KOPT-K1 (cell line): ENCODE measurements around the gene CDX1.

ENCODE experiments used
- H3K27ac ChIP-seq: fragments of 200-600 bp; sonication (generic); 2 replicates; pipeline ENCODE4 v1.5.1; 2016; ENCODE audit warnings: antibody characterized with exemption, mild to moderate bottlenecking, low read depth, low read length; ENCODE audit not compliant: poor library complexity, severe bottlenecking
- H3K36me3 ChIP-seq: fragments of 200-600 bp; sonication (generic); 2 replicates; pipeline ENCODE4 v1.5.1; 2017; ENCODE audit warnings: antibody characterized with exemption, mild to moderate bottlenecking, low read length, moderate library complexity; ENCODE audit not compliant: insufficient read depth
- H3K9me3 ChIP-seq: fragments of 200-600 bp; sonication (generic); 2 replicates; pipeline ENCODE4 v1.5.1; 2017; ENCODE audit warnings: antibody characterized with exemption, low read length, mild to moderate bottlenecking; ENCODE audit not compliant: insufficient read depth, poor library complexity, severe bottlenecking

Gene CDX1

DNA sequence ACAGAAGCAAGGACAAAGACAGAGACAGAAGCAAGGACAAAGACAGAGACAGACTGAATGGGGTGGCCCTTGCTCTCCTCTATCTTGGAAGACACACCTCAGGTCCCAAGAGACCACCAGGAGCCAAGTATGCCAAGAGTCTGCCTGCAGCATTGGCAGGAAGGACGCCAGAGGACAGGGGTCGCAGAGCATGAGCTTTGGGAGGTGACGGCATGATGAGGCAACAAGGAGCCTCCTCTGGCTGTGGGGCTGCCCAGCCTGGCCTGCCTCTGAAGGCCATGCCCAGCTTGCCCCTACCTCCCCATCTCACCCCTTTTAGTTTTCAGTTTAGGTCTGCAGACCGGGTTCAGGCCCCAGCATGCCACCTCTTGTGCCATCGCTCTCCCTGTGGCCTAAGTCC, 28.6 kb upstream of the CDX1 start:
- Histone ChIP-seq H3K27ac (no peak overlapping the region), H3K36me3 (no peaks in the 10 kb centered on the region), H3K9me3 (no peaks in the 10 kb centered on the region)

DNA sequence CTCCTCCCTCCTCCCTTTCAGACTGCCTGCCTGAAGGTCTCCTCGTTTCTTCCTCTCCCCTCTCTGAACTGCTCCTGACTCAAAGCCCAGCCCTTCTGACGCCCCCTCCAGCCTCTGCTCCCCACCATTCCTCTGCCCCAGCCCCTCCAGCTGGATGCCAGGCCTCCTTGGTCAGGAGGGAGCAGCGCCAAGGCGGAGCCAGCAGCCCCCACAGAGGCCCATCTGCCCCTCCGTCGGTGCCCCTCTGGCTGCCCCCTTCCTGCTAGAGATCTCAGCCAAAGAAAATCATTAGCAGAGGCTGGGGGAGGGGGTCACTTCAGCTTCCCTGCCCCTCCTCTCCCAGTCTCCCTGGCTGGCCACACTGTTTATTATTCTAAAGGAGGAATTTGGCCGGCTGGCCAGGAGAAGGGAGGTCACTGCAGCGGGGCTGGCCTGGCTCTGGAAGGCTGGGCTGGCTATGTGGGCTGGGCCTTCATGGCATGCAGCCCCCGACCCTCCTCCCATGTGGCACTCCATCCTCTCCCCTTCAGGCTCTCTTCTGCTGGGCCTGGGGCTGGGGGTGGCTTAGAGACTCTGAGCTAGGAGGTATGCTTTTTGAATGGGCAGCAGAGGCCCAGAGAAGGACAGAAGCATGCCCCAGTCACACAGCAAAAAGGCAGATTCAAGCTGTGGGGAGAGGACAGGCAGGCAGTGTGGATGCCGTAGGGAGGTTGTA, 27.9 kb upstream of the CDX1 start:
- Histone ChIP-seq H3K36me3 (no peaks in the 10 kb centered on the region), H3K9me3 (no peaks in the 10 kb centered on the region), H3K27ac (no peak overlapping the region)

DNA sequence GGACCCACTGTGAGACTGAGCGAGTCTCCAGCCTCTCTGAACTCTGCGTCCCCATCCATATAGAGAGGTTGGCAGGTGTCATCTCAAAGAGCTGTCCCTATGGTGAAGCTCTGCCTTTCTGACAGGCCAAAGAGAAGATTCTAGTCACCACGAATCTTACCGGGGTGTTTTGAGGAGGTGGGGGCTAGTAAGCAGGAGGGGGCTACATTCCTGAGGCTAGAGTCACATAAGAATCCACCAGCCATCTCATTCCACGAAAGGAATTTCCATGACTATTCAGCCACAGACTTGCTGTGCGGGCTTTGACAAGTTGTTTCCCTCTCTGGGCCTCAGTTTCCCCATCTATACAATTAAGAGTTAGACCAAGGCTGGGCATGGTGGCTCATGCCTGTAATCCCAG, 27.2 kb upstream of the CDX1 start:
- Histone ChIP-seq H3K36me3 (no peaks in the 10 kb centered on the region), H3K9me3 (no peaks in the 10 kb centered on the region), H3K27ac (no peak overlapping the region)

DNA sequence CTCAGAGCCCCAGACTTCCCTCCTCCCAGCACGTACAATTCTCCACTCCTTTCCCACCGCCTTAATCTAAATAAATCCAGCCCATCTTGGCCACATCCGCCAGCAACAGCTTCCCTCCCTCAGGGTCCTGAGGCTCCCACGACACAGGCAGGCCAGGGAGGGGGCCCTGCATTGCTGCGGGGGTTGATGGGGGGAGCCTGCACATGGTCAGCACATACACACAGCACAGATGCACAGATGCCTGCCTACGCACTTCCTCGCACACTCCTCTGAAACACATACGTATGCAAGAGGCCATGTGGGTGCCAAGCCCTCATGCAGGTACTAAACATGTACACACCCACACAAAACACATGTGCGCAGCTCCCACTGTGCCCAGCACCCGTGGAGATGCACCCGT, 25.7 kb upstream of the CDX1 start:
- Histone ChIP-seq H3K36me3 (no peaks in the 10 kb centered on the region), H3K9me3 (no peaks in the 10 kb centered on the region), H3K27ac (no peak overlapping the region)

DNA sequence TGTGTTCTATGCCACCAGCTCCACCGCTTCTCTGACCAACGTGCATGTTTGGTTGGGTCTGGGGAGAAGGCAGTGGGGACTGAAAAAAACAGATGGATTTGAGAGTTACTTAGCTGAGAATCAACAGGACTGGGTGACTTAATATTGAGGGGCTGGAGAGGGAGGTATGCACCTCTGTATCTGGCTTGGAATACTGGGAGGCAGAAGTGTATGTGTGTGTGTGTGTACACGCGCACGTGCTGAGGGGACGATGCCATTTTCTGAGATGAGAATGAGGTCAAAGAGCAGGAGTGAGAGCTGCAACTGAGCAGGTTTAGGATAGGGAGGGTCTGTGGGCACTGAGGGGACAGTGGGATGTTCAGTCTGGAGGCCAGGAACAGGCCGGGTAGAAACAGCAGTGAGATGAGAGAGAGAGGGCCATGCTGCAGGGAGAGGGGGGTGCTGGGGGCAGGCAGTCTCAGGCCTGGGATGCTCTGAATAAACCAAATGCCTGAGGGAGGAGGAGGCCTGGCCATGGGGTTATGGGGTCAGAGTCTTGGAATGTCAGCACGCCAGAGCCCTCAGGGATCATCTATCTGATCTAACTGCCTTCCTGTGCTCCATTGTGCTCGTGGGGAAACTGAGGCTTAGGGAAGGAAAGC, 24.9 kb upstream of the CDX1 start:
- no peaks in the 10 kb centered on the region for H3K36me3 ChIP-seq
- no peak overlapping the region for H3K27ac ChIP-seq
- no peaks in the 10 kb centered on the region for H3K9me3 ChIP-seq

DNA sequence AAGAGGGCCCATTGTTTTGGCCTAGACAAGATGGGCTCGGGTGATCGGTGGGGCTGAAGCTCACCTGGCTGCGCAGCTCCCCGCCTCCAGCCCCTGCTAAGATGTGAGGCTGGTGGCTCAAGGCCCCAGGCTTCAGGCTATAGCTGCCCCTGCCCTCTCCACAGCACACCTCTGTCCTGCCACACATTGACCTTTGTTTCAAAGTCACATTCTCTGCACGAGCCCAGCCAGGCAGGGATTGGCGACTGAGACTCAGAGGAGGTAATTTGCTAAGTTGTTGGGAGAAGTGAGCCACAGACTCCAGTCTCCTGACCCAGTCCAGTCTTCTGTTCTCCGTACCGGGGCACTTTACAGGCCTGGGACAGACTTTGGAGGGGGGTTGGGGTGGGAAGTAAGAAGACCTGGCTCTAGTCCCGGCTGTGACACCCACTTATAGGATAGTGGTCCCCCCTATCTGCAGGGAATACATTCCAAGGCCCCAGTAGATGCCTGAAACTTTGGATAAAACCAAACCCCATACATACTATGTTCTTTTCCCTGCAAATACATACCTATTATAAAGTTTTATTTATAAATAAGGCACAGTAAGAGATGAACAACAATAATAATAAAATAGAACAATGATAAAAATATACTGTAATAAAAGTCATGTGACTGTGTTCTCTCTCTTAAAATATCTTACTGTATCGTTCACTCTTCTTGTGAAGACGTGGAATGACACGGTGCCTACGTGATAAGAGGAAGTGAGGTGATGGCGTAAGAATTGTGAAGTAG, 24.2 kb upstream of the CDX1 start:
- Histone ChIP-seq H3K27ac (no peak overlapping the region), H3K36me3 (no peaks in the 10 kb centered on the region), H3K9me3 (no peaks in the 10 kb centered on the region)

DNA sequence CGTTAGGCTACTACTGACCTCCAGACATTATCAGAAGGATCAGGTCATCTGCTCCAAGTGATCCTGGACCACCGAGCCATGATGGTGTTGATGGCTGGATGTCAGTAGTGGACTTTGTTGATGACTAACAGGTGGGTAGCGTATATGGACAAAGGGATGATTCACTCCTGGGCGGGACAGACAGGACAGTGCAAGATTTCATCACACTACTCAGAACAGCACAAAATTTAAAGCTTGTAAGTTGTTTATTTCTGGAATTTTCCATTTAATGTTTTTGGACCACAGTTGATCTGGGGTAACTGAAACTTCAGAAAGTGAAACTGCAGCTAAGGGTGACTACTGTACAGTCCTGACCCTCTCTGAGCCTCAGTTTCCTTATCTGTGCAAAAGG, 23.6 kb upstream of the CDX1 start:
- Histone ChIP-seq H3K9me3 (no peaks in the 10 kb centered on the region), H3K27ac (no peak overlapping the region), H3K36me3 (no peaks in the 10 kb centered on the region)

DNA sequence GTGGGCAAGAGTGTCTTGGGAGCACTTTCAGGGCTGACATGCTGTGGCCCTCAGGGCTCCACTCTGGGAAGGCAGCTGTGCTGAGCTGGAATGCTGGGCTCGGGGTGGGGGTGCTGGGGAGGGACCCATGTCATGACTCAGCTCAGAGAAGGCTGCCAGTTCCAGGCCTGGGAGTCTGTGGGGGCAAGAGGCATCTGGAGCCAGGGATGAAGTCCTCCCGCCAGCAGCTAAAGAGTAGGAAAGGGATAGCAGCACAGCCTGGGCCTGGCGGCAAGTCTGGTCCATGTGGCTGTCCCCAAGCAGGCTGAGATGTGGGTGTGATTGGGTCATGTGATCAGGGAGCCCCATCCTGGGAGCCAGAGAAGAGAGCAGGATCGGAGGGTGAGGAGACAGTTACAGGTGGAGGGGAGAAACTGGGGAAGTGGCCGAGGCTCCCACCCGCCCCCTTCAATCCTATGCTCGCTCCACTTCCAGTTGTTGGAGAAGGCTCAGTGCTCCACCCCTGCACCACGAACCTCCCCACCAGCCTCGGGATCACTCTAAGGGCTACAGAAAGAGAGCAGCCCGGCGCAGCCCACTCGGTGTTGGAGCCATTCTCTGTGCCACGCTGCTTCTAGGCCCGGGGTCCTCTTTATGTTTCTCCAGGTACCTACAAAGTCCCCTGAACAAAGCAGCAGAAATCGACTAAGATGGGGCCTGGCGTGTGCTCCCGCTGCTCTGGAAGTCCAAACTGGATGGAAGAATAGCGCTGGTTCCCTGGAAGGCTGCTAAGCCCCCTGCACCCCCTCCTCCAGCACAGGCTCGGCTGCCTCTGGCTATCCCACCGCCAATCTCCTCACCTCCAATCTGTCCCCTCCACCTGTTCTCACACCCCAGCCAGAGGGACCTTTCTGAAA, 23.0 kb upstream of the CDX1 start:
- Histone ChIP-seq H3K9me3 (no peaks in the 10 kb centered on the region), H3K27ac (no peak overlapping the region), H3K36me3 (no peaks in the 10 kb centered on the region)

DNA sequence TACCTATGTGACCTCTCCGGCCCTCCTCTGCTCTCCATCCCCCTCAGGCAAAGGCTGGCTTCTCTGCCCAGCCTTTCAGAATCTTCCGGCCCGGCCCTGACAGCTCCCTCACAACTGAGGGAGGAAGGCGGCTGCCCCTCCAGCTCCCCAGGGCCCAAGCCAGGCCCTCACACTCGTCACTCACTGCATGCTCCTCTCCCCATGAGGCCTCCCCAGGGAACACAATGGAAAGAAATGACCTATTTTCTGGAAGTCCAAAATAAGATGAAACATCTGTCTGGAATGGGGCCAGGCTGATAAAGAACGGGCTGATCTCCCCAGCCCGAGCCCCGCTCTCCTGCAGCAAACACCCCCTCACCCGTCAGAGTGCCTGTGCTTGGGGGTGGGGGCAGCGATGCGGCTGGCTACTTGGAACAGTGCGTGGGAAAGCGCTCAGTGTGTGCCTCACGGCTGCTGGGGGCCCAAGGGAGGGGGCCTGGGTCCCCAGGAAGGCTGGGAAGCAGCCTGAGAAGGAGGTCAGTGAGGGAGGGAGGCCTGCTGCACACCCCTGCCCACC, 22.3 kb upstream of the CDX1 start:
- Histone ChIP-seq H3K27ac (no peak overlapping the region), H3K9me3 (no peaks in the 10 kb centered on the region), H3K36me3 (no peaks in the 10 kb centered on the region)

DNA sequence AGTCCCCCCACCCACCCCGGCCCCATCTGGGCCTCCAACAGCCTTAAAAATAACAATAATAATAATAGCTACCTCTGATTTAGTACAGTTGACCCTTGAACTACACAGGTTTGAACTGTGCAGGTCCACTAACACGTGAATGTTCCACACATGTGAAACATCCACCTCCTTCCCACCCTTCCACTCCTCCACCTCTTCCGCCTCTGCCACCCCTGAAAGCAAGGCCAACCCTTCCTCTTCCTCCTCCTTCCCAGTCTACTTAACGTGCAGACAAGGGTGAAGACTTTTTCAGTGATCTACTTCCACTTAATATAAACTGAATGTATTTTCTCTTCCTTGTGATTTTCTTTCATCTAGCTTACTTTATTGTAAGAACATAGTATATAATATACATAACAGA, 21.7 kb upstream of the CDX1 start:
- Histone ChIP-seq H3K36me3 (no peaks in the 10 kb centered on the region), H3K9me3 (no peaks in the 10 kb centered on the region), H3K27ac (no peak overlapping the region)

DNA sequence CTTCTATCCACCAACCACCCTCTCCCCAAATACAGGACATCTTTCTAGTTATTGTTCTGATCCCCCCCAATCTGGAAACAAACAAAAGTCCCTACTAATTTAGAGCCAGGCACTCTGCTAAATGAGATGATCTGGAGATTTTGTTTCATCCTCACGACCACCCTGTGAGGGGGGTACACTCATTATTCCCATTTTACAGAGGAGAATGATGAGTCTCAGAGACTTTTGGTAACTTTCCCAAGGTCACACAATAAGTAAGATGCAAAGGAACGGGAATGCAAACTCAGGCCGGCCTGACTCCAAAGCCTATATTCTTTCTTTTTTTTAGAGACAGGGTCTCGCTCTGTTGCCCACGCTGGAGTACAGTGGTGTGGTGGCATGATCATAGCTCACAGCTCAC, 20.3 kb upstream of the CDX1 start:
- no peaks in the 10 kb centered on the region for H3K9me3 ChIP-seq
- no peak overlapping the region for H3K27ac ChIP-seq
- H3K36me3 ChIP-seq: no peaks in the 10 kb centered on the region

DNA sequence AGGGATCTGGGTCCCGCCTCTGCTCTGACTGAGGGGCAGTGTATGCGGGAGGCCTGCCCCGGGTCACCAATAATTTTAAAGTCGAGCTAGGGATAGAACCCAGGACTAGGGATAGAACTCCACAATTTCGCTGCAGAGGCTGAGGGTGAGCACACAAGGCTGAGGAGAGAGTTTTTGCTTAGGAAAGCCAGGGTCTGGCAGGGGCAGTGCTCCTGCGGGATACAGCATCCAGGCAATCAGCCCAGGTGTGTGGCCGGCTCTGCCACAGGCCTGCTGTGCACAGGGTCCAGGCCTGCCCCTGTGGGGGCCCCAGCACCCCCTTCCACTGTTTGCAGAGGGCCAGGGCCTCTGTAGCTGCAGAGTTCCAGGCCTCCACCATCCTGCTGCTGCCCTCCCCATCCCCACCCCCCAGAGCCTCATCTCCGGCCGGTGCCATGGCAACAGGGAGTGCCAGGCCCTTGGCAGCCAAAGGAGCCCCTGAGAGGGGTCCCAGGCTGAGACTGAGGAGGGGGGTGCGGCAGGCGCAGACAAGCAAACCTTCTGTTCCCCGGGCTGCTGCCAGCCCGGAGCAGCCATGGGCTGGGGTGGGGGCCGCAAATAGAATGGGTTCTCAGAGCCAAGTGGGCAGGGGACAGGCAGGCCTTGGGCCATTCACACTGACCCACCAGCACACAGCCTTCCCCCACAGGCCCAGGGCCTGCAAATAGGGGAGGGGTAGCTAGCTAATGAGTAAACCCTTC, 19.5 kb upstream of the CDX1 start:
- H3K36me3 ChIP-seq: no peaks in the 10 kb centered on the region
- H3K27ac ChIP-seq: no peak overlapping the region
- no peaks in the 10 kb centered on the region for H3K9me3 ChIP-seq

DNA sequence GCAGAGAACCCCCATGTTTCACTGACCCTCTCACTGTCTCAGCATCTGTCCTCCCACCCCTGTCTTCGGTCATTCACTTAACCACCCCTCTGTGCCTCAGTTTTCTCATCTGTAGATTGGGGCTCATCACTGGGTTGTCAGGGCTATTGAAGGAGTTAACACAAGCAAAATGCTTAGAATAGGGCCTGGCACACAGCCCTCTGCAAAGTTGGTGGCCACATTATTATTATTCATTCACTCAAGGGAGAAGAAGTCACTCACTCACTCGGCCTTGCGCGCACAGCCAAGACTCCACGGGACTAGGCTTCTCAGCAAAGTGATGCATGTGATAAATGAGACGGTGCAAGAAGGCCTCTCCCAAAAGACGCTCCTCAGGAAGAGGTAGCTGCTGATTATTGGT, 18.9 kb upstream of the CDX1 start:
- Histone ChIP-seq H3K9me3 (no peaks in the 10 kb centered on the region), H3K27ac (no peak overlapping the region), H3K36me3 (no peaks in the 10 kb centered on the region)
